K562 (cell line): Measurements from ENCODE around the gene CDH12. TPM values are rescaled to one million over a fixed set of nuclear protein-coding genes. Genes with fewer than 3 reads are reported as not detected.

Experiments used
- ATAC-seq: fragments of 200-7000 bp; cut with Tn5 transposase; 3 replicates; pipeline ENCODE4 v1.9.1; 2020; ENCODE audit warnings: moderate library complexity
- BruUV-seq: library from RNA; stranded (reverse); fragments of 400-500 nt; replicated peaks from 2 replicates; lab custom pipeline; 2021; lab: Mats Ljungman, UMichigan
- CTCF ChIA-PET: fragments of 300-600 bp; formaldehyde crosslinking; extraction: SDS; loops from one replicate; lab custom pipeline; 2021; ENCODE audit warnings: low intra/inter-chr PET ratio; lab: Yijun Ruan, JAX
- POLR2A ChIA-PET: fragments of 300-600, 350-650 bp; sonication (Branson Sonifier 250); formaldehyde crosslinking; extraction: SDS; loops from one replicate; lab custom pipeline; 2021; ENCODE audit warnings: antibody characterized with exemption, inconsistent platforms; lab: Yijun Ruan, JAX
- DNase-seq, 4 experiments: peaks; one replicate each; pipeline versions ENCODE4 v3.0.0 to v3.0.0-alpha.2; 2011 to 2018; ENCODE audit warnings: low spot score in 3 of 4, mixed read lengths in 3 of 4; ENCODE audit errors: extremely low read depth in 1 of 4
- FAIRE-seq: peaks from 2 replicates; lab custom pipeline; 2011; peaks lifted over from hg19 to GRCh38; lab: Jason Lieb, UNC
- H2AFZ ChIP-seq: 2 replicates; pipeline ENCODE4 v1.6.0; 2011; ENCODE audit warnings: low read depth, low read length, control low read depth, inconsistent platforms
- H3K27ac ChIP-seq: fragments of 200-600 bp; 3 replicates; pipeline ENCODE4 v1.8.0; 2011; ENCODE audit warnings: low read depth, mild to moderate bottlenecking, control low read depth, inconsistent platforms, low read length, moderate library complexity, mixed read lengths; ENCODE audit errors: extremely low read depth
- H3K27me3 ChIP-seq, 2 experiments: fragments of 300-600 bp in 1 of 2; 2 replicates in 1 of 2; 3 replicates in 1 of 2; pipeline versions ENCODE4 v1.6.0 to v1.8.0; 2011; ENCODE audit warnings: inconsistent platforms in 2 of 2, low read length in 2 of 2, mild to moderate bottlenecking in 1 of 2, mixed read lengths in 1 of 2, moderate library complexity in 1 of 2; ENCODE audit not compliant: control insufficient read depth in 2 of 2, insufficient read depth in 2 of 2
- H3K36me3 ChIP-seq: fragments of 300-600 bp; 3 replicates; pipeline ENCODE4 v1.8.0; 2011; ENCODE audit warnings: mild to moderate bottlenecking, low read length, inconsistent platforms; ENCODE audit not compliant: control insufficient read depth, insufficient read depth
- H3K4me1 ChIP-seq, 2 experiments: fragments of 200-600 bp in 1 of 2; replicated peaks in 1 of 2; 2 replicates in 1 of 2; 3 replicates in 1 of 2; pipeline versions ENCODE4 v1.5.1 to v1.8.0; 2011; ENCODE audit warnings: inconsistent platforms in 2 of 2, low read length in 2 of 2, mild to moderate bottlenecking in 1 of 2, mixed read lengths in 1 of 2, moderate library complexity in 1 of 2; ENCODE audit not compliant: control insufficient read depth in 2 of 2, insufficient read depth in 2 of 2
- H3K4me2 ChIP-seq: 2 replicates; pipeline ENCODE4 v1.6.1; 2011; ENCODE audit warnings: low read length, control low read depth, inconsistent platforms, mixed read lengths; ENCODE audit not compliant: insufficient read depth
- H3K4me3 ChIP-seq: fragments of 200-600 bp; sonication (generic), shearing (Covaris generic); 2 replicates; pipeline ENCODE4 v1.5.1; 2016; ENCODE audit warnings: control low read depth, inconsistent platforms
- H3K79me2 ChIP-seq: fragments of 200-600 bp; 3 replicates; pipeline ENCODE4 v1.8.0; 2011; ENCODE audit warnings: low read length, inconsistent platforms; ENCODE audit not compliant: control insufficient read depth, insufficient read depth
- H3K9ac ChIP-seq, 2 experiments: 2 replicates each; pipeline versions ENCODE4 v1.6.0 to v1.6.1; 2011; ENCODE audit warnings: low read depth in 2 of 2, low read length in 2 of 2, control low read depth in 1 of 2, inconsistent platforms in 1 of 2, mild to moderate bottlenecking in 1 of 2, mixed read lengths in 1 of 2; ENCODE audit not compliant: insufficient read depth in 1 of 2
- H3K9me1 ChIP-seq: one replicate; pipeline ENCODE4 v1.6.0; 2011; ENCODE audit warnings: inconsistent platforms, mild to moderate bottlenecking, low read length, moderate library complexity; ENCODE audit not compliant: control insufficient read depth, insufficient read depth
- H3K9me3 ChIP-seq: replicated peaks from 2 replicates; pipeline ENCODE4 v1.5.1; 2011; ENCODE audit warnings: low read depth, low read length, inconsistent platforms; ENCODE audit not compliant: control insufficient read depth, insufficient read depth
- H4K20me1 ChIP-seq: replicated peaks from 2 replicates; pipeline ENCODE4 v1.6.1; 2011; ENCODE audit warnings: low read length, inconsistent platforms, mixed read lengths; ENCODE audit not compliant: control insufficient read depth, insufficient read depth
- C11orf30 ChIP-seq: fragments of 450-650 bp; IDR thresholded peaks from 2 replicates; pipeline ENCODE4 v1.6.1; 2016; ENCODE audit warnings: low read depth, mild to moderate bottlenecking
- DACH1 ChIP-seq: fragments of 450-650 bp; IDR thresholded peaks from 2 replicates; pipeline ENCODE4 v1.6.1; 2018; ENCODE audit not compliant: partially characterized antibody
- HMG20A ChIP-seq: fragments of 450-650 bp; formaldehyde crosslinking; conservative IDR thresholded peaks from 2 replicates; pipeline ENCODE4 v1.4.0; 2020; ENCODE audit warnings: mild to moderate bottlenecking, mixed read lengths
- LARP7 ChIP-seq: fragments of 450-650 bp; IDR thresholded peaks from 2 replicates; pipeline ENCODE4 v1.6.1; 2016
- MAFG ChIP-seq: fragments of 450-650 bp; conservative IDR thresholded peaks from 2 replicates; pipeline ENCODE4 v1.6.1; 2016; ENCODE audit warnings: missing genetic modification characterization, missing compliant biosample characterization
- MAFK ChIP-seq: IDR thresholded peaks from 2 replicates; pipeline ENCODE4 v1.6.1; 2011; ENCODE audit warnings: low read length, improper control_type of control experiment
- MTA3 ChIP-seq: fragments of 450-650 bp; formaldehyde crosslinking; IDR thresholded peaks from 2 replicates; pipeline ENCODE4 v1.6.1; 2017; ENCODE audit warnings: mild to moderate bottlenecking, borderline replicate concordance
- NR2F6 ChIP-seq: fragments of 450-650 bp; formaldehyde crosslinking; IDR thresholded peaks from 2 replicates; pipeline ENCODE4 v1.4.0; 2020; ENCODE audit warnings: mild to moderate bottlenecking
- PHB ChIP-seq: fragments of 250-450 bp; sonication (Bioruptor Pico); IDR thresholded peaks from 2 replicates; pipeline ENCODE4 v1.5.0; 2021
- PRMT5 ChIP-seq: sonication (generic); formaldehyde crosslinking; IDR thresholded peaks from 2 replicates; pipeline ENCODE4 v1.5.0; 2020; ENCODE audit warnings: missing genetic modification reagents
- PTRF ChIP-seq: fragments of 450-650 bp; IDR thresholded peaks from 2 replicates; pipeline ENCODE4 v1.6.1; 2016; ENCODE audit warnings: mild to moderate bottlenecking, missing genetic modification characterization, missing compliant biosample characterization
- RAD21 ChIP-seq, 2 experiments: fragments of 250-450 bp in 1 of 2; fragments of 450-650 bp in 1 of 2; sonication (Bioruptor Pico) in 1 of 2; formaldehyde crosslinking in 1 of 2; IDR thresholded peaks in 1 of 2; conservative IDR thresholded peaks in 1 of 2; 2 replicates each; pipeline versions ENCODE4 v1.4.0 to v1.8.0; 2020 to 2022; ENCODE audit warnings: mild to moderate bottlenecking in 2 of 2, moderate library complexity in 1 of 2
- SIRT6 ChIP-seq: IDR thresholded peaks from one replicate; pipeline ENCODE4 v1.6.1; 2012; ENCODE audit warnings: low read depth, mild to moderate bottlenecking, control low read depth, inconsistent platforms, low read length, moderate library complexity
- TRIM24 ChIP-seq, 2 experiments: fragments of 450-650 bp; IDR thresholded peaks; 2 replicates each; pipeline ENCODE4 v1.6.1; 2016
- ZNF316 ChIP-seq: fragments of 450-650 bp; IDR thresholded peaks from 2 replicates; pipeline ENCODE4 v1.6.1; 2016
- ZNF318 ChIP-seq, 2 experiments: fragments of 450-650 bp; IDR thresholded peaks; 2 replicates each; pipeline ENCODE4 v1.6.1; 2016; ENCODE audit warnings: mild to moderate bottlenecking in 2 of 2, borderline replicate concordance in 1 of 2, low read depth in 1 of 2, moderate library complexity in 1 of 2
- WGBS: fragments of 100-300 bp; shearing (Covaris generic); methylation state at CpG from one replicate; pipeline ENCODE4 v1.1.6; 2016; ENCODE audit warnings: low coverage, mixed read lengths; ENCODE audit not compliant: insufficient coverage; ENCODE audit errors: missing lambda C conversion rate; 5-methylcytosine and 5-hydroxymethylcytosine counted together
- in situ Hi-C: fragments of 300-500 bp; cut with MboI; formaldehyde crosslinking; loops from 4 replicates; pipeline ENCODE4 v1.15.0; 2018; ENCODE audit warnings: inconsistent platforms, mixed read lengths
- intact Hi-C: fragments of 100-400 bp; cut with micrococcal nuclease; formaldehyde crosslinking; loops from 2 replicates; pipeline ENCODE4 v1.14.2; 2022
- polyA plus RNA-seq, 8 experiments: library from polyadenylated mRNA; depleted of rRNA in 4 of 8; stranded (reverse) in 5 of 8; unstranded in 3 of 8; fragments of >200 nt; fragmentation: Nextera tagmentation in 2 of 8; fragmentation: Illumina TruSeq in 1 of 8; extraction: Ambion mirVana in 2 of 8; extraction: Trizol in 1 of 8; gene quantifications; 2 replicates each; pipeline versions ENCODE4 v1.2.1 to v1.2.3, GENCODE V29; 2011 to 2014; ENCODE audit warnings: inconsistent platforms in 1 of 8, missing spikeins in 1 of 8
- total RNA-seq, 7 experiments: library from RNA; depleted of rRNA in 6 of 7; stranded (reverse); fragments of >200 nt in 6 of 7; fragmentation: Illumina TruSeq in 2 of 7; extraction: Trizol in 2 of 7; gene quantifications; 2 replicates each; pipeline versions ENCODE4 v1.2.1 to v1.2.3, GENCODE V29; 2011 to 2021; ENCODE audit warnings: low replicate concordance in 1 of 7
- TF ChIP-seq, protein P1 (sequence below): fragments of 450-650 bp; formaldehyde crosslinking; conservative IDR thresholded peaks from 2 replicates; pipeline ENCODE4 v1.4.0; 2022; ENCODE audit warnings: mild to moderate bottlenecking, missing genetic modification characterization

CDH12 gene
- total and polyA plus RNA-seq, 9 of the 15 experiments (the other 6 are each of a cell fraction or from before 2014, with no cell fraction given): 0.03 to 1.7 (median 0.37) TPM

GRCh38 chr5:22295832-22296231 lies 557.3 kb downstream of the CDH12 start:
- Histone ChIP-seq H3K9ac (no peak overlapping the region), H3K79me2 (no peaks in the 10 kb centered on the region)
- no TSS peak for BruUV-seq
- TF ChIP-seq C11orf30: peak; percentile 59; the same call in 1 of the 2 replicates
- peak; percentile 51 for TF ChIP-seq MAFG (tag)
- TF ChIP-seq LARP7: no peak
- no peak for TF ChIP-seq TRIM24 (IDR thresholded peaks at IDR 0.05)
- TF ChIP-seq PTRF (tag): no peak
- TF ChIP-seq PRMT5 (CRISPR knock-in tag): no peak
- no peak for TF ChIP-seq SIRT6
- TF ChIP-seq ZNF318 (IDR thresholded peaks at IDR 0.05; ENCODE audit: borderline replicate concordance in 1 of 2, low read depth in 1 of 2): no peak
- TF ChIP-seq RAD21 (CRISPR knock-in tag; conservative IDR thresholded peaks at IDR 0.05 in 1 of 2, IDR thresholded peaks at IDR 0.05 in 1 of 2): no peak
- peak; percentile 84 for TF ChIP-seq ZNF316
- TF ChIP-seq HMG20A (CRISPR knock-in tag): no peak
- no peak for TF ChIP-seq DACH1
- TF ChIP-seq, protein P1, sequence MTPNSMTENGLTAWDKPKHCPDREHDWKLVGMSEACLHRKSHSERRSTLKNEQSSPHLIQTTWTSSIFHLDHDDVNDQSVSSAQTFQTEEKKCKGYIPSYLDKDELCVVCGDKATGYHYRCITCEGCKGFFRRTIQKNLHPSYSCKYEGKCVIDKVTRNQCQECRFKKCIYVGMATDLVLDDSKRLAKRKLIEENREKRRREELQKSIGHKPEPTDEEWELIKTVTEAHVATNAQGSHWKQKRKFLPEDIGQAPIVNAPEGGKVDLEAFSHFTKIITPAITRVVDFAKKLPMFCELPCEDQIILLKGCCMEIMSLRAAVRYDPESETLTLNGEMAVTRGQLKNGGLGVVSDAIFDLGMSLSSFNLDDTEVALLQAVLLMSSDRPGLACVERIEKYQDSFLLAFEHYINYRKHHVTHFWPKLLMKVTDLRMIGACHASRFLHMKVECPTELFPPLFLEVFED (CRISPR knock-in tag): no peak
- TF ChIP-seq MAFK: peak; percentile 73
- TF ChIP-seq MTA3: no peak
- no peak for TF ChIP-seq NR2F6
- no peak for TF ChIP-seq PHB

More at GRCh38 chr5:22295832-22296231, 557.3 kb downstream of the CDH12 start:
- CTCF ChIA-PET: no interaction called here
- 0% methylated on average over 1 of the region's 1 CpG for WGBS
- ATAC-seq (no peak), DNase-seq (no peak), FAIRE-seq (no peak)
- H3K27me3 ChIP-seq: no peaks in the 10 kb centered on the region
- in situ Hi-C loops: no loop called here
- no peaks in the 10 kb centered on the region for H3K36me3 ChIP-seq
- no peak overlapping the region for H3K4me3 ChIP-seq
- H2AFZ ChIP-seq: no peak overlapping the region
- H3K4me1 ChIP-seq: no peaks in the 10 kb centered on the region
- no peaks in the 10 kb centered on the region; the same call in 1 of the 2 replicates for H3K9me3 ChIP-seq
- H3K27ac ChIP-seq: no peak overlapping the region
- intact Hi-C loops: no loop called here
- H3K9me1 ChIP-seq: no peaks in the 10 kb centered on the region
- H4K20me1 ChIP-seq: no peaks in the 10 kb centered on the region
- POLR2A ChIA-PET: no interaction called here
- H3K4me2 ChIP-seq: no peak overlapping the region
